ENCODE data around the gene LRMDA.

The LRMDA gene

DNA sequence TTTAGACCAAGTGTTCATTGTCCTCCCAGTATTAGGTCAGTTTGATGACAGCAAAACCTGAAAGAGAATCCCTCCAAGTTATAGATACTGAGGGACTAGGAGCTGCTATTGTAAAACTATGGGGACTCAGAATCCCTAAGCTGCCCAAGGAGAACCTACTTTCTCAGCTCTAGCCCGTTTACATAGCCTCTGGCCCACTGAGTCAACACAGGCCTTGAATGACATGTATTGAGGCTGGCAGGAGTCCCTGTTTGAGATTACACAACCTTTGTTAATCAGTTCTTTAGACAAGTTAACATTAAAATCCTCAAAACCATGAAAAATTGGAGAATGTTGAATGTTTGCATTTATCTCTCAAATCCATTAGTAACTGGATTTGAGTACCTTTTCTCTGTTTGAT lies 1127.2 kb downstream of the LRMDA start:
- Histone ChIP-seq H3K4me2 (no peak overlapping the region), H3K36me3 (ENCODE audit: insufficient read depth) (no peaks in the 10 kb centered on the region), H3K27ac (no peak overlapping the region)

DNA sequence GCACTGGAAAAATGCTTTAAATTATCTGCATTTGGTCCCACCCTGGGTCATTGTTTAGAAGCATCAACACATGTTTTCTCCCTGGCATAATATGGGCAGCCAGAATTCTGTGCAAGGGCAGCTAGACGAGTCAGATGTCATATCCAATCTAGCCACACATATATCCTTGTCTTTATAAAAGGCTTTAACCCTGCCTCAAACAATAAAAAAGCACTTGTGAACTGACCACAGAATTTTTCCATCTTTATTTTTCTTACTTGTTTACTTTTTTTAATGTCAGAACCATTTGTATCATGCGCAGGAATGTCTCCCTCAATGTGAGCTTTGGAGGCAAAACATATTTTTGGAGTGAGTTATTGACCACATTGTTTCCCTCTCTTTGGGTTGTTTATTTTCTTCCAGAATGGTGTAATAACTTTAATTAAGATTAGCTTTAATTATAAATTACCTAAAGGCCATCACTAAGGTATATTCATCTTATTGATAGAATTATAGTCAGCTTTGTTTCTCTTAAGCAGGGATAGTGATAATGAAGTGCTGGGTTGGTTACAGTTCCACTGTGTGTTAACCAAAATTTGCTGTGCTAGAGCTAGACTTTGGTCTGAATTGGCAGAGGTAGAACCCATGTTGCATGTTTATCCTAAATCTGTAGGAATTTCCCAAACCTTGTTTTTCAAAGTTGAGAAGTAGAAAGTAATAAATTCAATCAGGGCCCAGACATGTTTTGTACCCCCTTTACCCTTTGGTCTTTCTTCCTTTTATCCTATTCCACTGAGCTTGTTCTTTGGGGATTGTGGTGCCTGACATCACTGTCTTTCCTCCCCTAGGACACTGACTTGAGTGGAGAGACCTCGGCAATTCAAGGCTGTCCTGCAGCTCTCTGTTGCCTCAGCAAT lies 1127.8 kb downstream of the LRMDA start:
- Histone ChIP-seq H4K20me1 (ENCODE audit: insufficient read depth) (no peaks in the 10 kb centered on the region), H3K4me1 (ENCODE audit: low read depth, poor library complexity, severe bottlenecking) (no peaks in the 10 kb centered on the region), H3K27ac (no peak overlapping the region), H3K79me2 (ENCODE audit: insufficient read depth, low read depth) (no peaks in the 10 kb centered on the region), H3K36me3 (ENCODE audit: insufficient read depth) (no peaks in the 10 kb centered on the region), H3K9ac (no peak overlapping the region), H3K27me3 (ENCODE audit: insufficient read depth, low read depth) (no peaks in the 10 kb centered on the region), H3K4me3 (IDR thresholded peaks at IDR 0.05; ENCODE audit: insufficient read depth, low read depth, low read length) (no peak overlapping the region), H2AFZ (ENCODE audit: low read depth) (no peak overlapping the region), H3K4me2 (no peak overlapping the region)
- TF ChIP-seq, protein P1, sequence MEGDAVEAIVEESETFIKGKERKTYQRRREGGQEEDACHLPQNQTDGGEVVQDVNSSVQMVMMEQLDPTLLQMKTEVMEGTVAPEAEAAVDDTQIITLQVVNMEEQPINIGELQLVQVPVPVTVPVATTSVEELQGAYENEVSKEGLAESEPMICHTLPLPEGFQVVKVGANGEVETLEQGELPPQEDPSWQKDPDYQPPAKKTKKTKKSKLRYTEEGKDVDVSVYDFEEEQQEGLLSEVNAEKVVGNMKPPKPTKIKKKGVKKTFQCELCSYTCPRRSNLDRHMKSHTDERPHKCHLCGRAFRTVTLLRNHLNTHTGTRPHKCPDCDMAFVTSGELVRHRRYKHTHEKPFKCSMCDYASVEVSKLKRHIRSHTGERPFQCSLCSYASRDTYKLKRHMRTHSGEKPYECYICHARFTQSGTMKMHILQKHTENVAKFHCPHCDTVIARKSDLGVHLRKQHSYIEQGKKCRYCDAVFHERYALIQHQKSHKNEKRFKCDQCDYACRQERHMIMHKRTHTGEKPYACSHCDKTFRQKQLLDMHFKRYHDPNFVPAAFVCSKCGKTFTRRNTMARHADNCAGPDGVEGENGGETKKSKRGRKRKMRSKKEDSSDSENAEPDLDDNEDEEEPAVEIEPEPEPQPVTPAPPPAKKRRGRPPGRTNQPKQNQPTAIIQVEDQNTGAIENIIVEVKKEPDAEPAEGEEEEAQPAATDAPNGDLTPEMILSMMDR (conservative IDR thresholded peaks at IDR 0.05; ENCODE audit: low read depth, low read length): no peak

More for the DNA sequence above, 1127.2 kb downstream of the LRMDA start:
- H4K20me1 ChIP-seq (ENCODE audit: insufficient read depth): no peaks in the 10 kb centered on the region
- no peak overlapping the region for H3K9ac ChIP-seq
- H3K4me3 ChIP-seq (IDR thresholded peaks at IDR 0.05; ENCODE audit: insufficient read depth, low read depth, low read length): no peak overlapping the region
- H3K4me1 ChIP-seq (ENCODE audit: low read depth, poor library complexity, severe bottlenecking): no peaks in the 10 kb centered on the region
- H3K79me2 ChIP-seq (ENCODE audit: insufficient read depth, low read depth): no peaks in the 10 kb centered on the region
- H2AFZ ChIP-seq (ENCODE audit: low read depth): no peak overlapping the region
- H3K27me3 ChIP-seq (ENCODE audit: insufficient read depth, low read depth): no peaks in the 10 kb centered on the region
- TF ChIP-seq, protein P1 (conservative IDR thresholded peaks at IDR 0.05; ENCODE audit: low read depth, low read length): no peak

DNA sequence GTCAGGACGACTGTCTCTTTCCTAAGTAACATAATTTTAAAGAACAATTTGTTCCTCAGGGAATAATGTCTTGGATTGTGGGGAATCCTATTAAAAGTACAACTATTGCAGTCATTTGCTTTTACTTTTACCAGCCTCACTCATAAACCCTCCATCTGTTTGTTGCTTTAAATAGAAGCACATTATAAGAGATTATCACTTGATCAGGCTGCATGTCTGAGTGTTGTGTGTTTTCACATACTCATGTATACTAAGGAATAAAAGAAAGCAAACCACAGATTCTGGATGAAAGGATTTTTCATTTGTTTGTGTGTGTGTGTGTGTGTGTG lies 1128.4 kb downstream of the LRMDA start:
- no peak overlapping the region for H3K27ac ChIP-seq
- no peaks in the 10 kb centered on the region for H3K27me3 ChIP-seq (ENCODE audit: insufficient read depth, low read depth)
- TF ChIP-seq, protein P1 (conservative IDR thresholded peaks at IDR 0.05; ENCODE audit: low read depth, low read length): no peak
- no peak overlapping the region for H3K4me2 ChIP-seq
- H3K36me3 ChIP-seq (ENCODE audit: insufficient read depth): no peaks in the 10 kb centered on the region
- H3K4me1 ChIP-seq (ENCODE audit: low read depth, poor library complexity, severe bottlenecking): no peaks in the 10 kb centered on the region
- H3K9ac ChIP-seq: no peak overlapping the region
- no peak overlapping the region for H3K4me3 ChIP-seq (IDR thresholded peaks at IDR 0.05; ENCODE audit: insufficient read depth, low read depth, low read length)
- H3K79me2 ChIP-seq (ENCODE audit: insufficient read depth, low read depth): no peaks in the 10 kb centered on the region
- H2AFZ ChIP-seq (ENCODE audit: low read depth): no peak overlapping the region
- no peaks in the 10 kb centered on the region for H4K20me1 ChIP-seq (ENCODE audit: insufficient read depth)

DNA sequence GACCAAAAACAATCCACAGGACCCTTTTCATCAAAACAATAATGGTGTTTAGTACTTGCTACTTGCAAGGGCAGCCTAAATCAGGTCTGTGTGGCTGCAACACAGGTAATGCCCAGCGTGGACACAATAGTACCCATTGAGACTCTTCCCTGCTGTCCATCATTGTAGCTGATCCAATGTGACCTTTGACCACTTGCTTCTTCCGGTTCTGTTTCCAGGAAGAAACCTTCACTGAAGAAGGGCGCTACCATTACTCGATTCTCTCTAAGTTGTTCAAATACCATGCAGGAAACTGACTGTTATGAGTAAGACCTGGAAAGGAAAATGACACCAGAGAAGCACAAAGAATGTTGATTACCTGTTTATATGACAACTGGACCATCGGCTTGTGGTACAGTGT lies 1128.9 kb downstream of the LRMDA start:
- H2AFZ ChIP-seq (ENCODE audit: low read depth): no peak overlapping the region
- no peaks in the 10 kb centered on the region for H4K20me1 ChIP-seq (ENCODE audit: insufficient read depth)
- H3K4me3 ChIP-seq (IDR thresholded peaks at IDR 0.05; ENCODE audit: insufficient read depth, low read depth, low read length): no peak overlapping the region
- no peak overlapping the region for H3K9ac ChIP-seq
- no peak overlapping the region for H3K27ac ChIP-seq
- no peaks in the 10 kb centered on the region for H3K36me3 ChIP-seq (ENCODE audit: insufficient read depth)
- no peaks in the 10 kb centered on the region for H3K27me3 ChIP-seq (ENCODE audit: insufficient read depth, low read depth)
- H3K4me2 ChIP-seq: no peak overlapping the region
- TF ChIP-seq, protein P1 (conservative IDR thresholded peaks at IDR 0.05; ENCODE audit: low read depth, low read length): no peak
- H3K4me1 ChIP-seq (ENCODE audit: low read depth, poor library complexity, severe bottlenecking): no peaks in the 10 kb centered on the region
- no peaks in the 10 kb centered on the region for H3K79me2 ChIP-seq (ENCODE audit: insufficient read depth, low read depth)
